Stomach smooth muscle (tissue), 2 donors: ENCODE data around the gene P2RY8.
"Not testable (repeated sequence)": the region's sequence is repeated elsewhere in the genome, so short reads cannot be mapped to it uniquely, and the experiment has no call there.

Experiments
- H3K27ac ChIP-seq: one replicate; pipeline ENCODE4 v1.7.0; 2013; ENCODE audit warnings: mild to moderate bottlenecking, low read length, inconsistent platforms
- H3K27me3 ChIP-seq, 2 donors: one replicate each; pipeline ENCODE4 v1.7.0; 2013; ENCODE audit warnings: low read length in 2 of 2; ENCODE audit not compliant: insufficient read depth in 2 of 2, control insufficient read depth in 1 of 2
- H3K36me3 ChIP-seq, 2 donors: one replicate each; pipeline ENCODE4 v1.7.0; 2013; ENCODE audit warnings: low read length in 2 of 2; ENCODE audit not compliant: control insufficient read depth in 2 of 2, insufficient read depth in 2 of 2
- H3K4me1 ChIP-seq: one replicate; pipeline ENCODE4 v1.7.0; 2013; ENCODE audit warnings: low read length; ENCODE audit not compliant: control insufficient read depth, insufficient read depth
- H3K4me3 ChIP-seq, 2 donors: one replicate each; pipeline ENCODE4 v1.7.0; 2013; ENCODE audit warnings: low read length in 2 of 2
- H3K9ac ChIP-seq, 2 donors: one replicate each; pipeline ENCODE4 v1.7.0; 2013; ENCODE audit warnings: low read length in 2 of 2, mild to moderate bottlenecking in 1 of 2
- H3K9me3 ChIP-seq, 2 donors: one replicate each; pipeline ENCODE4 v1.7.0; 2013; ENCODE audit warnings: low read length in 2 of 2; ENCODE audit not compliant: control insufficient read depth in 2 of 2
- donor health status: healthy.
- donor health status: Pancreatic carcinoma.

P2RY8 gene

DNA sequence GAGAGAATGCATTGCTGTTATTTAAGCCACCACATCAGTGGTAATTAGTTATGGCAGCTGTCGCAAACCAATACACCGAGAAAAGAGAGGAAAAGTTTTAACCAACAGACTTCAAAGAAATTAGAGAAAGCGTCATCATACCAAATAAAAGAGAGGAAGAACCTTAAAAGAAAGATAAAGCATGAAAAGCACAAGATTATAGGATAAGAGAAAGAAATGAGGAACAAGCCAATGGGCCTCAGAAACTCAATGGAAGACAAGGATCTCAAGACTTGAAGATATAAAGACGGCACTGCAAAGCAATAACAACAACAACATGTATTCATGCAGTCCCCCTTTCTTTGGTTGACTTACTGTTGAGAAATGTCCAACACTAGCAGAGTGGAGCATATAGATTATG lies 61.5 kb downstream of the P2RY8 start:
- Histone ChIP-seq H3K4me1 (no peaks in the 10 kb centered on the region), H3K9ac (no peak overlapping the region), H3K9me3 (peaks cover 3 to 14% of the 10 kb centered on the region in 2 donors), H3K36me3 (no peaks in the 10 kb centered on the region), H3K4me3 (no peak overlapping the region), H3K27me3 (no peaks in the 10 kb centered on the region), H3K27ac (no peak overlapping the region)

DNA sequence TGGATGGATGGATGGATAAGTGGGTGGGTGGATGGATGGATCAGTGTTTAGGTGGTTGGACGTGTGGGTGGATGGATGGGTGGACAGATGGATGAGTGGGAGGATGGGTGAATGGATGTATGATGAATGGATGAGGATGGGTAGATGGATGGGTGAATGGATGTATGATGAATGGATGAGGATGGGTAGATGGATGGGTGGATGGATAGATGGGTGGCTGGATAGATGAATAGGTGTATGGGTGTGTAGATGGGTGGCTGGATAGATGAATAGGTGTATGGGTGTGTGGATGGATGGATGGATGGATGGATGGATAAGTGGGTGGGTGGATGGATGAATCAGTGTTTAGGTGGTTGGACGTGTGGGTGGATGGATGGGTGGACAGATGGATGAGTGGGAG lies 62.4 kb downstream of the P2RY8 start:
- H3K4me3 ChIP-seq, H3K27ac ChIP-seq, H3K27me3 ChIP-seq, H3K9me3 ChIP-seq, H3K36me3 ChIP-seq, H3K9ac ChIP-seq, H3K4me1 ChIP-seq: not testable (repeated sequence)

DNA sequence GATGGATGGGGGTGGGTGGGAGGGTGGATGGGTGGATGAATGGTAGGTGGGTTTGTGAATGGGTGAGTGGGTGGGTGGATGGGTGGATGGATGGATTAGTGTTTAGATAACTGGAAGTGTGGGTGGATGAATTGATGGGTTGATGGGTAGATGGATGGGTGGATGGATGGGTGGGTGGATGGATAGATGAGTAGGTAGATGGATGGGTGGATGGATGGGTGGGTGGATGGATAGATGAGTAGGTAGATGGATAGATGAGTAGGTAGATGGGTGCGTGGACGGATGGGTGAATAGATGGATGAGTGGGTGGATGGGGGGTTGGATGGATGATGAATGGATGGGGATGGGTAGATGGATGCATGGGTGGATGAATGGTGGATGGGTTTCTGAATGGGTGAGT lies 64.0 kb downstream of the P2RY8 start:
- H3K4me1 ChIP-seq, result no peaks in the 10 kb centered on the region
- H3K4me3 ChIP-seq, result no peak overlapping the region
- H3K27ac ChIP-seq, result no peak overlapping the region
- H3K36me3 ChIP-seq, result no peaks in the 10 kb centered on the region
- H3K9me3 ChIP-seq, result peaks cover 0 to 4% of the 10 kb centered on the region in 2 donors
- H3K9ac ChIP-seq, result no peak overlapping the region
- peaks cover 4 to 7% of the 10 kb centered on the region in 2 donors for H3K27me3 ChIP-seq

DNA sequence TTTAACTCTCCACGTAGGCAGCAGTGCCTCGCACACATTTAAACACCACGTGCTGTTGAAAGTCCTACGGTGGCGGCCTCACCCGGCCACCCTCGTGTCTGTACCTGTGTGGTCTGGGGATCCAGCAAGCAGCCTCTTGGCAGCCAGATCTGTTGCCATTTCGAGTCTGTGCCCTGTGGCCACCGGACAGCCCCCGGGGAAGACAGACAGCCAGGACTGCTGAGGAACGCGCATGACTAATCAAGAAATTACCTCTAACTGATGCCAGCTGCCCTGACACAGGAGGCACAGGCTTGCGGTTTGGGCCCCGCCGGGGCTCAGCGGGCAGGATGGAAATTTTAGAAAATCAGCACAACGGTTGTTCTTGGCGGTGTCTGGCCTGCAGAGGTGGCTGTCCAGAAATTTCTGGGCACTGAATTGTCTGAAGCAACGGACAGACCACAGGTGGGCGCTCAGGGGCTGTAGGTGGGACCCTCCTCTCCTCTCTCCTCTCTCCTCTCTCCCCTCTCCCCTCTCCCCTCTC lies 68.7 kb downstream of the P2RY8 start:
- Histone ChIP-seq H3K4me3 (no peak overlapping the region), H3K36me3 (no peaks in the 10 kb centered on the region), H3K9me3 (no peaks in the 10 kb centered on the region), H3K9ac (no peak overlapping the region), H3K4me1 (no peaks in the 10 kb centered on the region), H3K27ac (no peak overlapping the region), H3K27me3 (peaks cover 7 to 17% of the 10 kb centered on the region in 2 donors)

DNA sequence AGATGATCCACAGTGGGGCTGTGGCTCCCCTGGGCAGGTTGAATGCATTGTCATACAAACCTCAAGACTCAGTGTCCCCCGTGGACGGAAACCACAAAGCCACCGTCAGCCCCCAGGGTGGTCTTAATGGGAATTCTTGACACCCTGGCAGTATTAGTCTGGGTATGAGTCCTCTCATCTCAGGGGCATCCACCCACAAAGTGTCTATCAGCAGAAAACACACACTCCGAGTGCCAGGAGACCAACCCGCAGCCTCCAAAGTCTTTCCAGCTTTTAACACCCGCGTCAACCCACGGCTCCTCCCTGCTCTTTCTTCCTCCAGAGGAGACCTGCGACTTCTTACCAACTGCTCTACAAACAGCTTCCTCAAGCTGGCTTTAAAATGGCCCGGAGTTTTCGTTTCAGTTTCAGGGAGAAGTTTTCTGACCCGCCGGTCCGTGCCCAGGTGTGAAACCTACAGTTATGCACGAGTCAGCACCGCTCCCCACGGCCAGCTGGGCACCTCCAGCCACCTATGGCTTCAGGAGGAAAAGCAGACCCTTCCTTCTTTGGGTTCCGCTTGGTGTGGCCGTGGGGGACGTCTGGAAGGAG lies 69.9 kb downstream of the P2RY8 start:
- H3K9ac ChIP-seq, result no peak overlapping the region
- no peak overlapping the region for H3K27ac ChIP-seq
- H3K36me3 ChIP-seq, result no peaks in the 10 kb centered on the region
- no peak overlapping the region for H3K4me3 ChIP-seq
- no peaks in the 10 kb centered on the region for H3K9me3 ChIP-seq
- peaks cover 7 to 18% of the 10 kb centered on the region in 2 donors for H3K27me3 ChIP-seq
- H3K4me1 ChIP-seq, result no peaks in the 10 kb centered on the region

DNA sequence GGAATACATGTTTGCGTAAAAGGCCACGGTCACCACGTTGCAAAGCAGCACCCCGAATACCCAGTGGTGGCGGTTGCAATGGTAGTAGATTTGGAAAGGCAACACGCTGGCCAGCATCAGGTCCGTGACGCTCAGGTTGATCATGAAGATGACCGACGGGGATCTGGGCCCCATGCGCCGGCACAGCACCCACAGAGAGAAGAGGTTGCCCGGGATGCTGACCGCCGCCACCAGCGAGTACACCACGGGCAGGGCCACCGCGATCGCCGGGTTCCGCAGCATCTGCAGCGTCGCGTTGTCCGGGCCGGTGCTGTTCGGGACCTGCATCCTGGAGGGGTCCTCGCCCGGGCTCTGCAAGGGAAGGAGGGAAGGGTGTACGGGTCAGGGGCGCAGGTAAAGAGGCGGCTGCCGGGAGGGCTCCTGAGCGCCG lies 70.7 kb downstream of the P2RY8 start:
- Histone ChIP-seq H3K27ac (no peak overlapping the region), H3K27me3 (peaks cover 7 to 18% of the 10 kb centered on the region in 2 donors), H3K36me3 (no peaks in the 10 kb centered on the region), H3K9me3 (no peaks in the 10 kb centered on the region), H3K4me1 (no peaks in the 10 kb centered on the region), H3K4me3 (no peak overlapping the region), H3K9ac (no peak overlapping the region)

DNA sequence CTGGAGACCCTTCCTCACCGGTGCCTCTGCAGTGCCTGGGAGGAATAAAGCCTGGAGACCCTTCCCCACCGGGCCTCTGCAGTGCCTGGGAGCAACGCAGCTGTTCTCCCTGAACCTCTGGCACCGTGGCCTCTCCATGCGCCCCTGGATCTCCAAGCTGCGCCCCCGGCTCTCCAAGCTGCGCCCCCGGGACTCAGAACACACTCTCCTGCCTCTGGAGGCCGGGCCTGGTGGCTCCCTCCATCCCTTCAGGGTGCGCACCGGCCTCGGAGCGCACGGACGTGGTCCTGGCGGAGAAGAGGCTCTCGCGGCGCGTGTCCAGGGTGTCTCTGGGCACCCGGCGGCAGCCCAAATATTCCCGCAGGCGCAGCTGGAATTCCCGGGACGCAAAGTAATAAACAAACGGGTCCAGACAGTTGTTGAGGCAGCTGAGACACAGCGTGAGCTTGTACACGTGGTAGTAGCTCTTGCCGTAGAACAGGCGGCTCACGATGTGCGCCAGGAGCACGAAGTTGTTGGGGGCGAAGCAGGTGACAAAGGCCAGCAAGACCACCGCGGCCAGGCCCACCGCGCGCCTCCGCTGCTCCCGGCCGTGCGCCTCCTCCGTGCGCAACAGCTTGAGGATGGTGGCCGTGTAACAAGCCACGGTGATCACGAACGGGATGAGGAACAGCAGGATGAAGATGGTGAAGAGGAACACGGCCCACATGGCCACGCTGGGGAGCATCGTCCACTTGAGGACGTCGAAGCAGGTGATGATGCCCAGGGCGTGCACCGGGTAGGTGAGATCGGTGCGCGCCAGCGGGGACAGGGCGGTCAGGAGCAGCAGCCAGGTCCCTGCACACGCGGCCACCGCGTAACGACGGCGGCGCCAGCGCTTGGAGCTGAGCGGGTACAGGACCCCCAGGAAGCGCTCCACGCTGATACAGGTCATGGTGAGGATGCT lies 71.4 kb downstream of the P2RY8 start:
- Histone ChIP-seq H3K27ac (no peak overlapping the region), H3K4me3 (no peak overlapping the region), H3K4me1 (no peaks in the 10 kb centered on the region), H3K9me3 (no peaks in the 10 kb centered on the region), H3K27me3 (peaks cover 7 to 18% of the 10 kb centered on the region in 2 donors), H3K9ac (no peak overlapping the region), H3K36me3 (no peaks in the 10 kb centered on the region)

DNA sequence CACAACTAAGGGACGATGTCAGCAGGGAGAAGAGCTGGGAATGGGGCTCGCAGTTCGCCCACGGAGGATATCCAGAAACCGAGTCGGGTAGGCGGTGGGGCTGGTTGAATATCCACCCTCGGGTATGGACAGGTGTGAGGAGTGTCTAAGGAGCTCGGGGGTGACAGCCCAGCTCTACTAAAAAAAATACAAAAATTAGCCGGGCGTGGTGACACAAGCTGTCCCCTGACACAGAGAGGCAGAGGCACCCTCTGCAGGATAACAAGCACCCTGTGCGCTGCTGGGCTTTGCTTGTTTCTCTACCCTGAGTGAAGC lies 72.1 kb downstream of the P2RY8 start:
- Histone ChIP-seq H3K9ac (no peak overlapping the region), H3K36me3 (no peaks in the 10 kb centered on the region), H3K4me1 (no peaks in the 10 kb centered on the region), H3K9me3 (no peaks in the 10 kb centered on the region), H3K27me3 (peaks cover 7 to 18% of the 10 kb centered on the region in 2 donors), H3K27ac (no peak overlapping the region), H3K4me3 (no peak overlapping the region)

DNA sequence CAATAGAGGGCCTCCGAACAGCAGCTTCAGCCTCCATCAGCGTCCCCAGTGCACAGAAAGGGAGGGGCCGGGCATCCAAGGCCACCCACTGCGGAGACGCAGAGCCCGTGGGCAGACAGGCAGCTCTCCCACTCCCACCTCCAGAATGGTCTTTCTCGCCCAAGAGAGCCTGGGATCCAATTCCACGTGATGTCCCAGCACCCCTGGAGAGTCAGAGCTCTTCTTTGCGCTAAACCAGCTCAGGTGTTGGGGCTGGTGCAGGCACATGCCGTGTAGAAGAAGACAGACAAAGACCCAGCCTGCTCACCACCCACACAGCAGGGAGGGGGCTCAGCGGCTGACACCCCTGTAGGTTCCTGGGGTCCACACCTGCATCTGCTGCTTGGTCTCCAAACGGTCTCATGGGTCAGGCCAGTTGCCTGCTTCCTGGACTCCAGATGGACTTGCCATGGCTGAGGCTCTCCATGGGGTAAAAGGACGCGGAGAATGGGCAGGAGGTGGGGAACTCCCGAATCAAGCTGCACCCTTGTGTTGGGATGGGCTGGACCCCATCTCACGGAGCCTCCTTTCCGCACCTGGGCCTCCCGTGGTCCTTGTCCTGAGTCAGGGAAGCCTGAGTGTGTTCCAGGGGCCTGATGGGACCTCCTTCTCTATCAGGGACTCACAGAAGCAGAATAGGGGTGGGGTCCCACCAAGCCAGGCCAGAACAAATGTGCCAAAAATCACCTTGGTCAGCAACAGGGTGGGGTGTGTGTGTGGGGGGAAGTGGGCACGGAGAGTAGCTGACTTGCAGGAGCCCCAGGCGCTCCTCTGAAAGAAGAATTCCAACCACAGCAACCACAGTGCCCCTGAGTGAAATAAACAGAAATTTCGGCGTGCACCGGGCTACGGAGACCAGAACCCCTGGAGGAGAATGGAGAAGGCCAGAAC lies 72.7 kb downstream of the P2RY8 start:
- no peaks in the 10 kb centered on the region for H3K4me1 ChIP-seq
- H3K9me3 ChIP-seq, result no peaks in the 10 kb centered on the region
- no peak overlapping the region for H3K4me3 ChIP-seq
- H3K36me3 ChIP-seq, result no peaks in the 10 kb centered on the region
- H3K9ac ChIP-seq, result no peak overlapping the region
- peaks cover 6 to 18% of the 10 kb centered on the region in 2 donors for H3K27me3 ChIP-seq
- H3K27ac ChIP-seq, result no peak overlapping the region

DNA sequence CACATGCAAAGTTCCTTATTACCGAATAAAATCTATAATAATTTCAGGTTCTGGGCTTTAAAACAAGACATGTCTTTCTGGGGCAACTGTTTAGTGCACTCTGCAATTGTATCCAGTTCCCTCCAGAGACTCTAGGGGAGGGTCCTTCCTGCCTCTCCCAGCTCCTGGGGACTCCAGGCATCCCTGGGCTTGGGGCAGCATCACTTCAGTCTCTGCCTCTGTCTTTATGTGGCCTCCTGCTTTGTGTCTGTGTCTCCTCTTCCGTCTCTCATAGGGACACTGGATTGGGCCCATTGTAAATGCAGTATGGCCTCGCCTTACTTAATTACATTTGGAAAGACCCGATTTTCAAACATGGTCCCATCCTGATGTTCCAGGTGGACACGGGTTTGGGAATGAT lies 73.4 kb downstream of the P2RY8 start:
- H3K36me3 ChIP-seq, result no peaks in the 10 kb centered on the region
- H3K27me3 ChIP-seq, result peaks cover 4 to 18% of the 10 kb centered on the region in 2 donors
- no peak overlapping the region for H3K9ac ChIP-seq
- H3K9me3 ChIP-seq, result no peaks in the 10 kb centered on the region
- no peak overlapping the region for H3K27ac ChIP-seq
- no peak overlapping the region for H3K4me3 ChIP-seq
- no peaks in the 10 kb centered on the region for H3K4me1 ChIP-seq
